GM18498 (cell line): ENCODE results near the gene FMNL3.
"Not testable (repeated sequence)": the region's sequence is repeated elsewhere in the genome, so short reads cannot be mapped to it uniquely, and the experiment has no call there.

ENCODE experiments used
- ATAC-seq: cut with Tn5 transposase; IDR thresholded peaks from one replicate; pipeline ENCODE4 v1.9.1; 2021; ENCODE audit warnings: mild to moderate bottlenecking, moderate library complexity; ENCODE audit not compliant: unreplicated experiment

FMNL3 gene, protein sequence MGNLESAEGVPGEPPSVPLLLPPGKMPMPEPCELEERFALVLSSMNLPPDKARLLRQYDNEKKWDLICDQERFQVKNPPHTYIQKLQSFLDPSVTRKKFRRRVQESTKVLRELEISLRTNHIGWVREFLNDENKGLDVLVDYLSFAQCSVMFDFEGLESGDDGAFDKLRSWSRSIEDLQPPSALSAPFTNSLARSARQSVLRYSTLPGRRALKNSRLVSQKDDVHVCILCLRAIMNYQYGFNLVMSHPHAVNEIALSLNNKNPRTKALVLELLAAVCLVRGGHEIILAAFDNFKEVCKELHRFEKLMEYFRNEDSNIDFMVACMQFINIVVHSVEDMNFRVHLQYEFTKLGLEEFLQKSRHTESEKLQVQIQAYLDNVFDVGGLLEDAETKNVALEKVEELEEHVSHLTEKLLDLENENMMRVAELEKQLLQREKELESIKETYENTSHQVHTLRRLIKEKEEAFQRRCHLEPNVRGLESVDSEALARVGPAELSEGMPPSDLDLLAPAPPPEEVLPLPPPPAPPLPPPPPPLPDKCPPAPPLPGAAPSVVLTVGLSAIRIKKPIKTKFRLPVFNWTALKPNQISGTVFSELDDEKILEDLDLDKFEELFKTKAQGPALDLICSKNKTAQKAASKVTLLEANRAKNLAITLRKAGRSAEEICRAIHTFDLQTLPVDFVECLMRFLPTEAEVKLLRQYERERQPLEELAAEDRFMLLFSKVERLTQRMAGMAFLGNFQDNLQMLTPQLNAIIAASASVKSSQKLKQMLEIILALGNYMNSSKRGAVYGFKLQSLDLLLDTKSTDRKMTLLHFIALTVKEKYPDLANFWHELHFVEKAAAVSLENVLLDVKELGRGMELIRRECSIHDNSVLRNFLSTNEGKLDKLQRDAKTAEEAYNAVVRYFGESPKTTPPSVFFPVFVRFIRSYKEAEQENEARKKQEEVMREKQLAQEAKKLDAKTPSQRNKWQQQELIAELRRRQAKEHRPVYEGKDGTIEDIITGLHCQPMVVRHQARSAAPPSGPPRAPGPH

DNA sequence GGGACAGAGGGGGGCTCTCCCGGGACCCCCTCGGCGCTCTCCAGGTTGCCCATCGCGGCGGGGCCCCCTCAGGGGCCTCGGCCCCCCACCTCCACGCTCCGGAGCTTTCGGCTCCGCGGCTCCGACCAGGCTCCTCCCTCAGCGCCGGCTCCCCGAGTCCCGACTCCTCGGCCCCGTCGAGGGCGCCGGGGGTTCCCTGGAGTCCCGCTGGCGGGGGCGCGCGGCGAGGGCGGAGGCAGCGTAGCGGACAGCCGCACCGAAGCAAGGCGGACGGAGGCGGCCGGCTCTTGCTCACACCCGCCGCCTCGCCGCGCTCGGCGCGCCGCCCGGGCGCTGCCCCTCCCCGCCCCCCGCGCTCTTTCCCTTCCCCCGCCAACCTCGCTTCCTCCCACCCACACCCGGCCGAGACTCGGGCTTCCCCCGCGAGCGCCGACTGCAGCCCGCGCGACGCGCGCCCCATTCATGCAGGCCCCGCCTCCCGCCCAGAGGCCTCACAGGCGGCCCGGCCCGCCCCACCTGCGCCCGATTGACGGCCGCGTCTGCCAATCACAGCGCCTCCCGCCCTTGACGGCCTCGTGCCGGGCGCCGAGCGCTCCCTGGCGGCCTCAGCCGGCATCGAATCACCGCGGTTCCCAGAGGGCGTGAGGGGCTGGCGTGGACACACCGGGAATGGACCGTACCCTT, at the start of gene FMNL3:
Gene FMNL3 (minus strand): TSS at position 278 of the 684 bp plus-strand sequence. CDS start 225 bp downstream, at position 53.
- ATAC-seq: peak; percentile 91

DNA sequence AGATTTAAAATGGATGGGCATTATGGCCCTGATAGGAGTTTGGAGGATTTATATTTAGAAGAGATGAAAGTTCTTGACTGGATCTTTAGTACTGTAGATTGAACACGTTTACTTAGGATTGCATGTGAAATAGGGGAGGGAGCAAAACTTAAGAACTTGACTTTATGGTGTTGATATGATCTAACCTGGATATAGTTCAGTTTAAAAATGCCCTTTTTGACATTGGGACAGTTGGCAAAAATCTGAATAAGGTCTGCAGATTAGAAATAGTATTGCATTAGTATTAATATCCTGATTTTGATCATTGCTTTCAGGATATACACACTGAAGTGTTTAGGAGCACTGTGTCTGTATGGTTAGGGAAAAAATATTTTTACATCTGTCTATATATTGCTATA, 43.8 kb upstream of the FMNL3 start:
- no peak for ATAC-seq

DNA sequence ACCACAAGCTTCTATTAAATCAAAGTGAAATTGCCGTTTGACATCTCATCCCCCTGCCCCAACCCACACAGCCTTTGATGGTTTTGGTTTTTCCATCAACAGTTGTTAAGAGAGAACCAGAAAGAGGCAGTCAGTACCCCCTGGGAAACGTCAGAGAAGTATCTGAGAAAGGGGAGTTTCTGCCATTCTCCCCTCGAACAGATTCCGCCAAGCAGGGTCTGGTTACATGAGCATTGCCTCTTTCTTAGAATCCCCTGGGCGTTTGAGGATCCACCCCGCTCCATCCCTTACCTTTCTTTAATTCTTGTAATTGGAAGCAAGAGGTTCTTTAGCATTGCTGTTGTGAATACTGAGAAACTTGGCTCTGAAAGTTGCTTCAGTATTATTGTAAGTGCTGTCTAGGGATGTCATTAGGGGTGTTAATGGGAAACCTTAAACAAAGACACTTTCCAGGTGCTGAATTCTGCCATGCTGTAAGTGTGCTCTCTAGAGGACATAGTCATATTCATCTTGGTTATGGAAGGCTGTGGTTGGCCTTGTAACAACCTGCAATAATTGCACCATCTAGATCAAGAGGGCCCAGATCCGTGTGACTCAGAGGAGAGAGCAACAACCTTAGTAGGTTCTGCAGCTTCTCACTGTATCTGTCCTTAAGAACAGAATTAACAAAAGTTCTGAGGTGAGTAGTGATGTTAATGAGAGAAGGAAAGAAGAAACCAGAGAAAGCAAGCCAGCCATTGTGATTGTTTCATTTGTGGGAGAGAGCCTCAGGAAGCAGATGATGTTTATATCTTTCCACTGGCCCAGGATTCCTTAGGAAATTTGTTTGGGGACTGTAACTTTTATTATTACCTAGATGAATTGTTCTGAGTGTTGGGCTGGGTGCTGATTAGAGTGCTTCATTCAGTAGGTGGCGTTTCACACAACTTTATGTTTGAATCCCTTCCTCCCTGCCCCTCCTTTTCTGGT, 43.1 kb upstream of the FMNL3 start:
- ATAC-seq: no peak

DNA sequence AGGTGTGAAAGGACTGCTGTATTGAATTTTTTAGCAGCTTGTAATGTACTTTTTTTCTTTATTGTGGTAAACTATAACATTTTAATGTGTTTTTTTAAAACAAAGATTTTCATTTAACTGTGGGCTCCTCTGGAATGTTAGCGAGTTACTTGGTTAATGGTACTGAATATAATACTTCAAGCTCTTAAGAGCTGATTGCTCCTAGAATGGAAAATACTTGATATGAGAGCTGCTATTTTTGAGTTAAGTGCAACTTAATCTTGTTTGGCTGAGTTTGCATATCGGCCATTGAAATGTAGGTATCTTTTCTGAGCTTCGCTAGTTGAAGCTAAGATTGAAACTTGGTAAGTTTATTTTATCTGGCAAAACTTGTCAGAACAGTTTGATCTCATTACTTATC, 41.6 kb upstream of the FMNL3 start:
- ATAC-seq: no peak

DNA sequence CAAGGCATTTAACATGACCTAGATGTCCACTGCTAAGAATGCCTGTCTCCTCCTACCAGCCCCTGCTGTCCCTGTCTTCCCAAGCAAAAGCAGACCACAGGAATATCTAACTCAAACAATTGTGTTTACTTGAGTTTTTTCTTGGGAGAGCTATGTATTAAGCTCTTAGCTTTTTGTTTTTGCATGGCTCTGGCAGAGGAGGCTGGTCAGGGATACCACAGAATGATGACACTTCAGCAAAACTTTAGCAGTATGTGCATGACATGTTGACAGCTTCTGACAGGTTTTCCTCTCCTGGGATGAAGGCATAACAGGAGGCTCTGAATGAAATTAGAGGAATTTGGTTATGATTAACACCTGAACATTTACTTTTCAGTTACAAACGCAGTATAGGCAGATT, 41.1 kb upstream of the FMNL3 start:
- ATAC-seq: no peak

DNA sequence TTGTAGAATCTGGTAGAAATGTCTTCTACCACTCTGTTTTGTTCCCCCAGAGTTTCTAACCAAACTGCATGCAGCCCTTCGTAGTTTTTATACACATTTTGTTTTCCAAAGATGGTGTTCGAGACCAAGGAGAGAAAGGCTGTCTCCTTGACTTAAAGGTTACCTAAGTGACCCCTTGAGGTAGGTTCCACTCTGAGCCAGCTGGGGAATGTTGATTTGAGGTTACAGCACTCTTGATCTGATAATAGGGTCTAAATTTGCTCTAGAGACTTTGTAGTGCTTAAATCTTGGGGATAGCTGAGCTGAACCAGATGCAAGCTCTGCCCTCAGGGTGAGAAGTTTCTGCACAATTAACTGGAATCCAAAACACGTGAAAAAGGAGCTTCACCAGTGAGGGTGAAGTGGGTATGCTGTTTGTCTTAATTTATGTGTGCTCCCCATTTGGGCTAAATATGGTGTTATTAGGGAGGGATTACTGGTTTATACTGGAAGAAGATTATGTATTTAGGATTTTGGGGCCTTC, 37.2 kb upstream of the FMNL3 start:
- no peak for ATAC-seq

DNA sequence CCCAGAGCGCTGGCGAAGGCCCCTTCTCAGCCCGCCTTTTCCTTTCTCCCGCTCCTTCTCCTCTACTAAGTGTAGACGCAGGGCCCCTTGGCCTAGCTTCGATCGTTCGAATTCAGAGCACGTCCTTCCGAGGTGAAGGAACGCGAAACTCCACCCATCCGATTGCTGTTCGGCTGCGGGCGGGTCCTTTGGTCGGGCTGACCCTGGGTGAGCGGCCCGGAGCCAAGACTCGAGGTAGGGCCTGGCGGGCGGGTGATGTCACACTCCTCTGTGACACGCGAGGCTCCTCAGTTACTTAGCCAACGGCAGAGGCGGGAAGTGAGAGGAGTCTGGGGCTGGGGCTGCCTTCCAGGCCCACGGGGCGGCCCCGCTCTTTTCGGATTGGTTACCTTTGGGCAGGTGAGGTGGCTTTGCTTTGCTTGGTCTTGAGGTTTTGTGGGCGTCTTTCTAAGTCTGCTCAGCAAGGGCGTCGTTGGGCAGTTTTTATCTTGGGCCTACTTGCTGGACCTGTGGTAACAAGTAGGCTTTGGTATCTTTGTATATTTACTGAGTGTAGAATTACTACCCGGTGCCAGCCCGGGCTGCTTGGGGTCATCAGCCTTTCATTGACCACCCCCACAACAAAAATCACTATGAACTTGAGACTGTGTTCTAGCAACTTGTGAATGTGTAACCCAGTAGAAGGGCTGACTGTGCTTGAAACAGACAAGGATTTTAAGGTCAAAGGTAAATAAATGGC, 34.8 kb upstream of the FMNL3 start:
- ATAC-seq: peak; percentile 50

DNA sequence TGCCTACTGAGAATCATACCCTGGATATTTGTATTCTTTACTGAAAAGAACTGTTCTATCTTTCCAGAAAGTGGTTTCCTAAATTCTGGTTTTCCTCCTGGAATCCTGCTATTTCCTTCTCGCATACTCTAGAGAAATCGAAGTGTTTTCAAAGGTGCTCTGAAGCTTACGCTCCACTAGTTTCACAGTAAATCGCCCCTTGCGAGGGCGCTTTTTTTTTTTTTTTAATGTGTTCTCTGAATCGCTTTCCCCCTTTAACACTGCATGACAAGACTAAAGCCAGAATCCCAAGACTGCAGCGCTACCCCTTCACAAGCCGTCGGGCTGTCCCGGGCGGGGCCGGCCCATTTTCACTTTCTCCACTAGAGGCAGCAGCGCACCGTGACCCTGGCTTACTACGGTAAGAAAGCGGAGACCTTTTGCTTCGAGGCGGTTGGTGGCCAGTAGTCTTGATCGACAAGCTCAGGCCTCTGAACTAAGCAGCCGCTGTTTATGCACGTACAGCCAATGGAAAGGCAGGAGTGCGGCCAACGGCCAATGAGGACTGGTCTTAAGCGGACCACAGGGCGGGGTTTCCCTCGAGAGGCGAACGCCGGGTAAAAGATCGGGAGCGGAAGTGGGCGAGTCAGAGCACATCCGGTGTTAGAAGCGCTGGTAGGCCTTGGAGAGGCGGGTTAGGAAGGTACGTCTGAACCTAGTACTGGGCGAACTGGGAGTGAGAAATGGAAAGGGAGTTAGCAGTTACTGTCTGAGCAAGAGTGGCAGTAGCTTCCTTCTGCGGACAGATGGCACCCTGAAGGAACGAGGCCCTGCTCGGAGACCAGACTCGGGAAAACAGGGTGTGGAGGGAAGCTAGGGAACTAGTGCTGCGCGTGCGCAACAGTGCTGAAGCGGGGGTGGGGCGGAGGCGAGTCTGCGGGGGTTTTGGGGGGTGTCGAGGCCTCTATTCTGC, 34.0 kb upstream of the FMNL3 start, which contains the start of gene TMBIM6:
Gene TMBIM6 (plus strand): TSS at position 628 of the 952 bp plus-strand sequence. CDS start 10,937 bp downstream, outside the sequence.
- peak; percentile 96 for ATAC-seq

DNA sequence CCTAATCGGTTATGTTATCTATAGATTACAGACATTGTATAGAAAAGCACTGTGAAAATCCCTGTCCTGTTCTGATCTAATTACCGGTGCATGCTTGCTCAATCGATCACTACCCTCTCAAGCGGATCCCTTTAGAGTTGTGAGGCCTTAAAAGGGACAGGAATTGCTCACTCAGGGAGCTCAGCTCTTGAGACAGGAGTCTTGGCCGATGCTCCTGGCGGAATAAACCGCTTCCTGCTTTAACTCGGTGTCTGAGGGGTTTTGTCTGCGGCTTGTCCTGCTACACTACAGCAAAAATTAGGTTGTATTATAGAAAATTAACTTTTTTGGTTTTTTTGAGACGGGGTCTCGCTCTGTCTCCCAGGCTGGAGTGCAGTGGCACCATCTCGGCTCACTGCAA, 33.1 kb upstream of the FMNL3 start:
- not testable (repeated sequence) for ATAC-seq

DNA sequence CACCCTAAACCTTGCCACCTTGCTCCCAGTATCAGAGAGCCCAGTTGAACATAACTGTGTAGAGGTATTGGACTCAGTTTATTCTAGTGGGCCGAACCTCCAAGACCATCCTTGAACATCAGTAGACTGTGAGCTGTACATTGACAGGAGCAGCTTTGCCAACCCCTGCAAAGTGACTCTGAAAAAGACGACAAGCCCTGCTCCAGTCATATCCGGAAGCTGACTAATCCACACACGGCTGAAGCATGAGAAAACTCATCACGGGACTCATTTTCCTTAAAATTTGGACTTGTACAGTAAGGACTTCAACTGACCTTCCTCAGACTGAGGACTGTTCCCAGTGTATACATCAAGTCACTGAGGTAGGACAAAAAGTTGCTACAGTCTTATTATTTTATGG, 31.5 kb upstream of the FMNL3 start:
- not testable (repeated sequence) for ATAC-seq

DNA sequence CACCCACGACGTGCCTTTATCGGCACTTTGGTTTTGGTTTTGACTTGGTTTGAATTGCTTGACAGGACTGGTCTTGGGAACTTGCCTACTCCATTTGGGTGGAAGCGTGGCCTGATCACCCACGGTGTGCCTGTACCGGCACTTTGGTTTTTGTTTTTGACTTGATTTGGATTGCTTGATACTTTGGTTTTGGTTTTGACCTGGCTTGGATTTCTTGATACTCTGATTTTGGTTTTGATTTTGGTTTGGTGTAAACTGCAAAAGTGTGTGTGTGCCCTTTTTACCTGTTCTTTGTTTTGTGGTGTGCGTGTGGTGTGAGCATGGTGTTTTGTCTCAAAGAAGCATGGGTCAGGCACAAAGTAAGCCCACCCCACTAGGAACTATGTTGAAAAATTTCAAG, 27.7 kb upstream of the FMNL3 start:
- not testable (repeated sequence) for ATAC-seq

DNA sequence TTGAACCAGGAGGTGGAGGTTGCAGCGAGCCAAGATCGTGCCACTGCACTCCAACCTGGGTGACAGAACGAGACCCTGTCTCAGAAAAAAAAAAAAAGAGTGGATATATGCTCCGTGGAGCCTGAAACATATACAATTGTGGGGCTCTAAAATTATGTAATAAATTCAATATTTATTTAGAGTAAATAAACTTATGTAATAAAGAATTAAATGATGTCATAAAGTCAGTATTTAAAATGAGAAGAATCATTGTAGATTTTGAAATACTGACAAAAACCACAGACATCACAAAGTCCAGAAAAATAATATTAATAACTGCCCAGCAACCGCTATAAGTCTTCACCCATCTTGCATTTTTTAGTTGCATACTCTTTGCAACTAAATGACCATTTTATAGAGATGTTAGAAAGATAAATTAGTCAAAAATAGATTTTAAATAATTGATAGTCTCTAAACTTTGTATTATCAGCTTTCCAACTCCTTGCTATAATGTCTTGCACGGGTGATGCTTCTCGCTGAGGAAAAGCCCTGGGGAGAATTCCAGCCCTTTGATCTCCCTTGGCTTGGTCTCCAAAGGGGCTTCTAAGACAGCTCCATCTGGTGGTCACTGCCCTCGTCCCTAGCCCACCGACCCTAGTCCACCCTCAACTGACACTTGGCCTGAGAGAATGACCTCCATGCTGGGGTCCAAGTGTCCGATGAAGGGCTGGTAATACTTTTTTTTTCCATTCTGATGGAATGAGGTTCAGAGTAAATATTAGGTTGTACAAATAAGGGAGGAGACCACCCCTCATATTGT, 26.2 kb upstream of the FMNL3 start:
- ATAC-seq: no peak

DNA sequence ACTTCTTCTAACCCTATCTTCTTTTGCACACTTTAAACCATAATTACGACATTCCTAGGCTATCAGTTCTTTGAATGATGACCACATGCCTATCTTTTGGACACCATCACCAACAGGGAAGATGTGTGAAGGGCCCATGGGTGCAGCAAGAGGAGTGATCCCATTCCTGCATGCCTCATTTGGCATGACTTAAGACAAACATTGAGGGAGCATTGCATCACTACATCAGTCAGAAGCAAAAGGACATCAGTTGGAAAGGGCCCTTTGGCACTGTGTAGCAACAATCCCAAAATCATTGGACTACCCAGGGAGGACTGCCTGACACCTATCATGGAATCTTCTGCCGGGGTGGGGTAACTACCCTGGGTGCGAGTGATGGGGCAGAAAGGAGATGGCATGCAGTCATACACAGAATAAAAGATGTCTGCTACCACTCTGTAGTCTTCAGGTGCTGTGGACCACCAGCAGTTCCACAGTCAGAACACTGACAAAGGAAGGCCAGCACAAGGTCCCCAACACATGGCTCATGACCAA, 23.4 kb upstream of the FMNL3 start:
- no peak for ATAC-seq

DNA sequence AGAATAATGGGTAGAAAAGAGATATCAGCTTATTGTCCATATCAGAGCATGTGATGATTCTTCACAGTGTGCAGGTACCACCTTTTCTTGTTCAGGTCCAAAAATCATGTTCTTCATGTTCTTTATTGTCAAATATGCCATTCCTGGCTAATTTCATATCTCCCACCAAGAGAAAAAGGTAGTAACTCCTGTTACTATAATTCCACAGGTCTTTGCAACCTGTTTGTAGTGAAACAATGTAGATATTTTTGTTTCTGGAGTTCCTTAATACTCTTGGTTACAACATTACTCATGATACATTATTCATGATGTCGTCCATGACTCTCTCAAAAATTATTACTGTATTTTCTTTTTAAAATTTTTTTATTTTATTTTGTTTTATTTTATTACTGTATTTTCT, 22.8 kb upstream of the FMNL3 start:
- no peak for ATAC-seq

DNA sequence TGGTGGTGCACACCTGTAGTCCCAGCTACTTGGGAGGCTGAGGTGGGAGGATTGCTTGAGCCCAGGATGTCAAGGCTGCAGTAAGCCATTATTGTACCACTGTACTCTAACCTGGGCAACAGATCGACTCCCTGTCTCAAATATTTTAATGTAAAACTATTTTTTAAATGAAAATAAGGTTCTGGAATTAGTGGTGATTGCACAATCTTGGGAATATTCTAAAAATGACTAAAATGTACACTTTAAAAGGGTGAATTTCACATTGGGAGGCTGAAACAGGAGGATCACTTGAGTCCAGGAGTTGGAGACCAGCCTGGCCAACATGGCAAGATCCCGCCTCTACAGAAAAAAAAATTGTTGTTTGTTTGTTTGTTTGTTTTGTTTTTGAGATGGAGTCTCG, 21.2 kb upstream of the FMNL3 start:
- no peak for ATAC-seq

DNA sequence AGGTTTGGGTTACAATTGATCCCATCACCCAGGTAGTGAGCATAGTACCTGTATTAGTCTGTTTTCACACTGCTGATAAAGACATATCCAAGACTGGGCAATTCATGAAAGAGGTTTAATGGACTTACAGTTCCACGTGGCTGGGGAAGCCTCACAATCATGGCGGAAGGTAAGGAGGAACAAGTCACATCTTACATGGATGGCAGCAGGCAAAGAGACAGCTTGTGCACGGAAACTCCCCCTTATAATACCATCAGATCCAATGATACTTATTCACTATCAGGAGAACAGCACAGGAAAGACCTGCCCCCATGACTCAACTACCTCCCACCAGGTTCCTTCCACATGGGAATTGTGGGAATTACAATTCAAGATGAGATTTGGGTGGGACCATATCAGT, 14.2 kb upstream of the FMNL3 start:
- ATAC-seq: not testable (repeated sequence)

DNA sequence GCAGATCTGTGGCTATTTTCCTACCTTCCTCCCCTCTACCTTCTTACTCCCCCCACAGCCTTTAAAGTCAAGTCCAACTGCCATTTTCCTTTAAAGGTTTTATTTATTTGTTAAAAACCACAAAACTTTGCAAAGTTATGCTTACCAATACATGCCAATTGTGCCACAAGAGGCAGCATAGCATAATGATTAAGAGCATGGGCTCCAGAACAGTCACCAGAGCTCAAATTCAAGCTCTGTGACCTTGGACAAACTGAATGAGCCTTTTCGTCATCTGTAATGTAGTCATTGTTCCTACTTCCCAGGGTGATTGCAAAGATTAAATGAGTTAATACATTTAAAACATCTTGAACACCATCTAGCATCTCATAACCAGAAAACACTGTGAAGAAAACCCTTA, 13.0 kb upstream of the FMNL3 start:
- ATAC-seq: no peak
